ENCODE data around the gene IRX6.

The IRX6 gene

DNA sequence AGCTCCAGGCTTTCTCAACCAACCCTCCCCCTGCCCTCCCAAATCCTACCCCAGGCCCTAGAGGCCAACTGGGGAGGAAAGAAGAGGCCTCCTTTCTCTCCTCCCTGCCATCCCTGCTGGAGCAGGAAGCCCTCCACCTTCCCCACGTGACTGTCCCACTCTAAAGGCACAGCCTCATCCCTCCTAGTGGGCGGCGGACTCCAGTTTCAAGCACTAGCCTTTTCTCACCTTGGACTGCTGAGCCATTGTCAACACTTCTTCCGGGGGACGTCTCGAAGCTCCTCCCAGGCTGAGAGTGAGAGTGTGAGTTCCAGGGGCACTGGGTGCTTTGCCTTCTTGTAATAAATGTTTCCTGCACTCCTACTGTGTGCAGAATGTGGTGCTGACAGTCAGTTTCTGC lies 21.4 kb upstream of the IRX6 start:
- in situ Hi-C loops (cut with MboI; ENCODE audit: low pct_unique_long_range_greater_than_20kb, low sequenced_read_pairs), result no loop called here

DNA sequence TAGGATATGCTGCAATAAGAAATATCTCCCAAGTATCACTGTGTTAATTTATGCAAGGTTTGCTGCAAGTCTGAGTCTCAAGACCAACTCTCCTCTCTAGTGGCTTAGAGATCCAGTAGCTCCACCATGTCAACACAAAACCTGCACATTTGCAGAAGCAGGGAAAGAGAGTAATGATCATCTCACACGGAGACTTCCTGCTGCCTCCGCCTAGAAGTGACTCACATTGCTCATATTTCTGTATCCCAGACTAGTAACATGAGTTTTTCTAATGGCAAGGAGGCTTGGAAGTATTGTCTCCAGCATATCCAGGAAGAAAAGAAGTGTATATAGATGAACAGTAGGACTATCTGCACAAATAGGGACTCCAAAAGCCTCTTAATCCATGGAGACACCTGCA lies 15.0 kb upstream of the IRX6 start:
- in situ Hi-C loops (cut with MboI; ENCODE audit: low pct_unique_long_range_greater_than_20kb, low sequenced_read_pairs), result no loop called here
- no peak for DNase-seq

More for the DNA sequence above, 21.4 kb upstream of the IRX6 start:
- no peak for DNase-seq

DNA sequence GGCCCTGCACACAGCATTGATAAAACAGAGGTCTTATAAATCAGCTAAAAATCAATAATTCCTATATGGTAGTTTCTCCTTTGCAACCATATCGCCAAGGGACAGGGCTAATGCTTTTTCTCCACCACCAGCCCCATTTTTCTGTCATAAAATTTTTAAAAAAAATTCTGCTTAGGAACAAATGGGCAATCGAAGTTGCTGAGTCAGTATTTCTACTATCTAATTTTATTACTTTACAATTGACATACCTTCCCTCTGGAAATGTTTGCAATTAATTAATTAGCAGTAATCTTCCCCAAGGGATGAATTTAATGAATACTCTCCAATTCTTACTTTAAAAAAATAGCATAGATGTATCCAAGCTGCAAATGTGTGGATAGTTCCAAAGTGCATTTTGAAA lies 1.7 kb upstream of the IRX6 start:
- no peak for DNase-seq
- in situ Hi-C loops (cut with MboI; ENCODE audit: low pct_unique_long_range_greater_than_20kb, low sequenced_read_pairs), result no loop called here

DNA sequence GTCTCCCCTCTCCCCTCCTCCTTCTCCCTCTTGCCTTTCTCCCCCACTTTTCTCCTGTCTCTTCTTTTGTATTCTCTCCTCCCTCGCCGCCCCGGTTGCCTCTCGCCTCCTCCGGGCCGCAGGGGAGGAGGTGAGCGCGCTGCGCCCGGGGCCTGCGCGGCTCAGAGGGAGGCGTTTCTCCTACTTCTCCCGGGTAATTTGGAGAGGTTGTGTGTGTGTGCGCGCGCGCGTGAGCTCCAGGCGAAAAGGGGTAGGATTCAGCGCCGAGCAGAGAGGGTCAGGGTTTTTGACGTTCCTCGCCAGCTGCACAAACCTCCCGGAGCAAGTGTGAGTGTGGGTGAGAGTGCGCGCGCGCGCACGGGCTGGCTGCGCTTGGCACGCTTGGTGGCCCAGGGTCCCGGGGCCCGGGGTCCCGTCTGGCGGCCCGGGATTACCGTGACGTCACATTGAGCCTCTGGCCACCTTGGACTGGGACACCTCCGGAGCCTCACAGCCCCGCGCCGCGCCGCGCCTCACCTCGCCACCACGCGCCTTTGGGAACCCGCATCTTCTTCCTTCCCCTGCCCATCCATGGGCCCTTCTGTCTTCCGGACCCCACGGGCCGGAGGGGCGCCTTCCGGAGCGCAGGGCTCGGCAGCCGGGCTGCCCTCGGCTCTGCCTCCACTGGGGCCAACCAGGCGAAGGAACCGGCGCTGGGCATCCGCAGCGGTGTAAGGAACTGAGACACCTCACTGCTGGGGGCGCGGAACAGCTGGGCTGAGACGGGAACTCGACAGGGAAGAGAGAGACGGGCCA lies 479 bp downstream of the IRX6 start:
- in situ Hi-C loops (cut with MboI; ENCODE audit: low pct_unique_long_range_greater_than_20kb, low sequenced_read_pairs), result no loop called here
- DNase-seq, result no peak

DNA sequence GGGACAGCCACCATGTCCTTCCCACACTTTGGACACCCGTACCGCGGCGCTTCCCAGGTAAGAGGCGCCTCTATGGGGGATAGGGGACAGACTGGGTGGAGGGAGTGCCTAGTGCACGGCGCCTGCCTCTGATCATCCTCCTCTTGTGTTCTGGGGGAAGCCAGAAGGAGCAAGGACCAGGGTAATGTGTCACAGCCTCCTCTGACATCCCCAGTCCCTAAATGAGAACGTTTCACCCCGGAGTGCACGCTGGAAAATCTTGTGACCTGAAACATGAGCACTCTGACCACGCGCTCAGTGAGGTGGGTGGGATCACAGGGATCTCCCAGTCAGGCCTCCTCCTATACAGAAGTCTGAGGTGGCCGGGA lies 1.1 kb downstream of the IRX6 start:
- in situ Hi-C loops (cut with MboI; ENCODE audit: low pct_unique_long_range_greater_than_20kb, low sequenced_read_pairs), result no loop called here
- no peak for DNase-seq

DNA sequence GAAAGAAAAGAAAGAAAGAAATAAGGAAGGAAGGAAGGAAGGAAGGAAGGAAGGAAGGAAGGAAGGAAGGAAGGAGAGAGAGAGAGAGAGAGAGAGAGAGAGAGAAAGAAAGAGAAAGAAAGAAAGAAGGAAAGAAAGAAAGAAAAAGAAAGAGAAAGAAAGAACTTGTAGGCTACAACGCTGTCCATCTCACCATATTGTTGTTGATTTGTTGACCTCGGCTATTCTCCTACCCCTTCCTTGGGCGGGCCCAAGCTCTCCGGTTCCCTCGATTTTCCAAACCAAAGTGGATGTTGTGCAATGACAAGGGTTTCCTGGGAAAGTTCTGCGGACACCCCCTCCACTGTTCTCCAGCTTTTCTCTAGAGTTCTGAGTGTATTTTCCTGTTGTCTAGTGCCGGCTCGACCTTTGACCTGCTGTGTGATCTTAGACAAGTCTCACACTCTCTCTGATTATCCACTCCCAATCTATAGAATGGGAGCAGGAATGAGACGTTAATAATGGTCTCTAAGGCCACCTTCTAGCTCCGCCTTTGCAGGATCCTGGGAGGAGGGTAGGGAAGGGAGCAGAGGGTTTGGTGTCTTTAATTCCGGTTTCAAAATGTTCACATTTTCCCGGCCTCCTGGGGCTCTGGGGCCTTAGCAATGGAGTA lies 1.6 kb downstream of the IRX6 start:
- no peak for DNase-seq
- in situ Hi-C loops (cut with MboI; ENCODE audit: low pct_unique_long_range_greater_than_20kb, low sequenced_read_pairs), result no loop called here

DNA sequence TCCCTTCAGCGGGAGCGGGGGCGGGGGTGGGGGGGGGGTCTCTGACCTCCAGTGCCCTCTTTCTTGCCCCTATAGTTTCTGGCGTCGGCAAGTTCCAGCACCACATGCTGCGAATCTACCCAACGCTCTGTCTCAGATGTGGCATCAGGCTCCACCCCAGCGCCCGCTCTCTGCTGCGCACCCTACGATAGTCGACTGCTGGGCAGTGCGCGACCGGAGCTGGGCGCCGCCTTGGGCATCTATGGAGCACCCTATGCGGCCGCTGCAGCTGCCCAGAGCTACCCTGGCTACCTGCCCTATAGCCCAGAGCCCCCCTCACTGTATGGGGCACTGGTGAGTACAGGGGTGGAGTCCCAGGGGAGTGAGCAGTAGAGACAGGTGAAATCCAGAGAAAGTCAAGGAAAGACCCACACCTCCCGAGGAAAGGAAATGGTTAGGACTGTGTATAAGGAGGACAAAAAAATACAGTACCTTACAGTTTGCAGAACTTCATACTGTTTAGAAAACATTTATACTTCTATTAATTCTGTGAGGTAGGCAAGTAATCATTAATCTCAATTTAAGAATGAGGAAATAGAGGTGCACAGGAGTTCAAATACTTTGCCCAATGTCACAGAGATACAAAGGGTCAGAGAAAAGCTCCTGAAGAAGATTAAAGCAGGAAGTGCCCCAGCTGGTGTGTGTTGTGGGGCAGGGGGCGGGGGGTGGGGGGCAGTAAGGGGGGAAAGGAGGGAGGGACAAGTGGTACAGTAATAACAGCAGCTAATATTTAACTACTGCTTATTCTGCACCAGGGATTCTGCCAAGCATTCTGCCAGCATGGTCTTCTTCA lies 2.5 kb downstream of the IRX6 start:
- DNase-seq, result no peak
- in situ Hi-C loops (cut with MboI; ENCODE audit: low pct_unique_long_range_greater_than_20kb, low sequenced_read_pairs), result no loop called here

DNA sequence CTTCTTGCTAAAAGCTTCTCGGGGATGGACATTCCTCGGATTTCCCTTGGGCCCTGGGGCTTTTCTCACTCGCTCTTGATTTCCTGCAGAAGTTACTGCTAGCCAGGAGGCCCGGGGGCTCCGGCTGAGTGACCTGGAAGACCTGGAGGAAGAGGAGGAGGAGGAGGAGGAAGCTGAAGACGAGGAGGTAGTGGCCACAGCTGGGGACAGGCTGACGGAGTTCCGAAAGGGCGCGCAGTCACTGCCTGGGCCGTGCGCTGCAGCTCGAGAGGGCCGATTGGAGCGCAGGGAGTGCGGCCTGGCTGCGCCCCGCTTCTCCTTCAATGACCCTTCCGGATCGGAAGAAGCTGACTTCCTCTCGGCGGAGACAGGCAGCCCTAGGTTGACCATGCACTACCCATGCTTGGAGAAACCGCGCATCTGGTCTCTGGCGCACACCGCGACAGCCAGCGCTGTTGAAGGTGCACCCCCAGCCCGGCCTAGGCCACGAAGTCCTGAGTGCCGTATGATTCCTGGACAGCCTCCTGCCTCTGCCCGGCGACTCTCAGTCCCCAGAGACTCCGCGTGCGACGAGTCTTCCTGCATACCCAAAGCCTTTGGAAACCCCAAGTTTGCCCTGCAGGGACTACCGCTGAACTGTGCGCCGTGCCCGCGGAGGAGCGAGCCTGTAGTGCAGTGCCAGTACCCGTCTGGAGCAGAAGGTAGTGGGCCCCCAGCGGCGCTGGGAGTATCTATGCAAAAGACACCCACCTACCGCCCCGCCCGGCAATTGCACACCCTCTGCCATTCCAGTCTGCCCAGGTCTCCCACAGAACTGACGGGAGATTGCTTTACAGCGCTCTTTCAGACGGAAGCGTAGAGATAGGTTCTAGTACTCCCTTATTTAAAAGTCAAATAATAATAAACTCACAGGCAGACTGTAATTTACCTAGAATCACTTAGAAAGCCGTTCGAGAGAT lies 4.9 kb downstream of the IRX6 start:
- in situ Hi-C loops (cut with MboI; ENCODE audit: low pct_unique_long_range_greater_than_20kb, low sequenced_read_pairs), result no loop called here
- no peak for DNase-seq

DNA sequence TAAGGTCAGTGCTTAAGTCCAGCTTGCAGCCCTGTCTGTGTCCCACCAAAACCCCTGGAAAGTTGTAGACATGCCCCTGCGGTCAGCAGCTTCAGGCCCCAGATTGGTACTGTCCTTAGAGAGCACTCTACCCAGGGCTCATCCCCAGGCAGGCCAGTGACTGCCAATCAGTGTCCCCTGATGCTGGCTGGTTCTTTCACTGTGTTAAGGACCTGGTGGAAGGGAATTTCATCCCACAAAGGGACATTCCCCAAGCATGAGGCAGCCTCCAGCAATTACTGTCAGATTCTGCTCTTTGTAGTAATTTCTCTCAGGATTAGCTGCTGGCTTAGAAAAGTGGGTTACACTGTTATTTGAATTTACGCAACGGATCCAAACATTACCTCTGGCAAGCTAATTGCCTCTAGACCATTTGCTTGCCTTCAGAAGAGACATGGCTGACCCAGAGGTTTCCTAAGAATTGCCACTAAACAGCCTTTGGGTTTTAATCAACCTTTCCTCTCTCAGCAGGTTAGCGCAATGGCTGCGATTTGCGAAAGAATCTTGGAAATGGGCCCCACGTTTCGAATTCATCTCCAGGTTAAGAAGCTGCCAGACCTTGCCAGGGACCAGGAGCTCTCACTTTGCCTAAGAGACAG lies 5.9 kb downstream of the IRX6 start:
- in situ Hi-C loops (cut with MboI; ENCODE audit: low pct_unique_long_range_greater_than_20kb, low sequenced_read_pairs), result no loop called here
- DNase-seq, result no peak

DNA sequence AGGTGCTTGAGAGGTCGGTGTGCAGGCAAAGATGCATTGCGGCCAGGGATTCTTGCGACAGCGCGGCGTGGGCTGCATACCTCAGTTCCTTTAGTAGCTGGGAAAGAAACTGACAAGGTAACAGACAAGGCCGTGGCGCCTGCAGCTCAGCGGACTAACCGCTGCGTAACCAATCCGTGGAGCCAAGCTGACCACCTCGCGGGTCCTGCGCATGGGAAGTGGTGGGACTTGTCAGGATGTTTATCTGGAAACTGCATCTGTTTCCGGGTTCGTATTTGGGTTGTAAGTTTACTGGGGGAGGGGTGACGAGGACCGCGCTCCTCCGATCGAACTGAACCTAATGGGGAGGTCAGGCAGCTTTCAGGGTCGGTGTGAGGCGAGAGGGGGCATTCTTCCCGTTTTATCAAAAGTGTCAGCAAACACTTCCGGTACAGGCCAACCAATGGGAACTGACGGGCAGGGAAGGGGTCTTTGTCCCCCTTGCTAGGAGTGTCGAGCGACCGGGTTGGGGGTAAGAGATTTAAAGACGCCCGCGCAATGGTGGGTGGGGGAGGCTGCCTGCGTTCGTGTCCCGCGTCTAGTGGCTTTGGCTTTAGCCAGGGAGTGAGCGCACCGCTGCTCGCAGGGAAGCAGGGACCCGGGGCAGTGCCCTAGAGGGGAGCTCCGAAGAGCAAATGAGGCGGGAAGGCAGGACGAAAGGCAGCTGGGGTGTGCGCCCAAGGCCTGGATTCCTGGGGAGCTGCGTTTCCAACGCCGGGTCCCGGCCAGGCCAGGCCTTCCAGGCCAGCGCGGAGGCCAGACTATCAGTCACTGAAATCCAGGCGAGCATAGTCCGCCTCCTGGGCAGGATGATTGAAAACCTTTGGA lies 7.0 kb downstream of the IRX6 start:
- no peak for DNase-seq
- in situ Hi-C loops (cut with MboI; ENCODE audit: low pct_unique_long_range_greater_than_20kb, low sequenced_read_pairs), result no loop called here

DNA sequence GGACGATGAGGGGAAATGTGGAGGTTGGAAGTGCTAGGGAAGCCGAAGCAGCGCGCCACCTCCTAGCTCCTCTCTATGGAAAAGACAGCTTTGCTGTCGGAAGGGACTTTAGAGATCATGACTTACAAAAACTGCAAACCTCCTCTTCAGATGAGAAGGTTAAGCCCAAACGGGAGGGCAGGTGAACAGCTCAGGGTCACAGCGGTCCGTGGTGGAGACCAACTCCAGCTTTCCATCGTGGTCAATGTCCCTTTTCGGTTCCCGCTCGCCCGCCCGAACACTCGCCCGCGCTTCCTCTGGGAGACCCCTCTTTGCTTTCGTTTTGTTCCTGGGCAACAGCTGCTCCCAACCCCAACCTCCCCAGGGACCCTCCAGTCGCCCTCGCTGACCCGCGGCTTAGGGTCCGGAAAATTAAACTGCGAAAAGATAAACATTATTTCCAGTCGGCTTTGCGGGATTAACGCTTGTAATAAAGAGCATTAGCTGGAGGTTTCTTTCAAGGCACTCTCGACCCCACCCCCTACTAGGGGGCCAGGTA lies 7.7 kb downstream of the IRX6 start:
- in situ Hi-C loops (cut with MboI; ENCODE audit: low pct_unique_long_range_greater_than_20kb, low sequenced_read_pairs), result no loop called here
- DNase-seq, result no peak

DNA sequence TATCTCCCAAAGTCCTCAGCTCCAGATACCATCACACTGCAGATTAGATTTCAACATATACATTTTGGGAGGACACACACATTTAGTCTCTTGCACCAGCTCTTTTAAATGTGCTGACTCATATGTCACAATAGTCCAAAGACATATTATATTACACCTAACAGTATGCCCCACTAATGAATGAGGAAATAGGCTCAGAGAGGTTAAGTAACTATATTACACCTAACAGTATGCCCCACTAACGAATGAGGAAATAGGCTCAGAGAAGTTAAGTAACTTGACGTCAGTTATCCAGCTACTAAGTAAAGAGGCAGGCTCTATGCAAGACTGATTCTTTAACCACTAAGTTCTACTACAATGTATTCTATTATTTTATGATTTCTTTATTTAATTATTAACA lies 9.7 kb downstream of the IRX6 start:
- DNase-seq, result no peak
- in situ Hi-C loops (cut with MboI; ENCODE audit: low pct_unique_long_range_greater_than_20kb, low sequenced_read_pairs), result no loop called here

DNA sequence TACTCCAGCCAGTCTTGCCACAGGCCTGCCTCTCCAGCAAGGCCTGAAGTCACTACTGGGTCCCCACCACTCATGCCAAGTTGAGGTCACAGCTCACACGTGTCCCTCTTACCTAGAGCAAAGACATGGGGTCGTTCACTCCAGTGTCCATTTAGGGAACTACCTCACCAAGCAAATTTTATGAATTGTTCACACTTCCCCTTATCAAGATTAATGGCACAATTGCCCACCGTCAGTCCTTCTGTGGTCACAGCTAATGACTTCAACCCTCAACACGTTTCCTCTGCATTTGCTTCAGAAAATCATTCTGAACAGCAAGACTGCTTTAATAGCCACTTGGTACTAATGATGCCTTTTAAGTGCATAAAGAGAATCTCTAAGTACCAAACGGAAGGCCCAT lies 14.6 kb downstream of the IRX6 start:
- in situ Hi-C loops (cut with MboI; ENCODE audit: low pct_unique_long_range_greater_than_20kb, low sequenced_read_pairs), result no loop called here

DNA sequence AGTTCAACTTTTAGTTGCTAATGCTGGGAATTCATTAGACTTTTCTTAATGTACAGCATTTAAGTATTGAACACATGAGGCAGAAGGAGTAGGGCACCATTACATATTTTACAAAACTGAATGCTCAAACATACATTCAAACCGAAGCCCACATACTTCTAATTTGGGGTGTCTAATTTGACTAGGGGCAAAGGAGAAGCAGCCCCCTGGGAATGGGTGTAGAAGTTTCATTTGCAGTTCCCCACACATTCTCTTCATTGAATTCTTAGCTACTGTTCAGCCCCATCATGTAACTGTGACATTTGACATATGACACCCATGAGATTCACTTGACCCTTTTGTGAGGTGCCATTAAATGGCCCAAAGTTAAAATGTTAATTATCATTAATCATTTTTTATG lies 16.4 kb downstream of the IRX6 start:
- in situ Hi-C loops (cut with MboI; ENCODE audit: low pct_unique_long_range_greater_than_20kb, low sequenced_read_pairs), result no loop called here
- DNase-seq, result no peak

More for the DNA sequence above, 14.6 kb downstream of the IRX6 start:
- DNase-seq, result no peak

DNA sequence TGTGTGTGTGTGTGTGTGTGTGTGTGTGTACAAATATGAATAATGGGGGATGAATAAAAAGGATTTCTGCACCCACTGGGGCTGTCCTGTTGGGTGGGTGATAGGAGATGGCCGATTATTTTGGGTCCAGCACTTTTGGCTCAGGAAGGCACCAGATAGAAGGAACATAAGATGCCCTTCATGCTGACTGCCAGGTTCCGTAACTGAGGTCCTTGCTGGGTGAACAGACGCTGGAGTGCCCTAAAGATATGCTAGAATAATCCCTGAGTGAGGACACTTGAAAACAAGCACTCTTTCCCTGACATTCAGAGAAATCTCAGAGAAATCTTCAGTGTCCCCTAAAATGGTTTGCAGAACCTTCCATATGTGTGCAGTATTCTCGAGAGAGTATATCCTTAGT lies 17.7 kb downstream of the IRX6 start:
- DNase-seq, result no peak
- in situ Hi-C loops (cut with MboI; ENCODE audit: low pct_unique_long_range_greater_than_20kb, low sequenced_read_pairs), result no loop called here

DNA sequence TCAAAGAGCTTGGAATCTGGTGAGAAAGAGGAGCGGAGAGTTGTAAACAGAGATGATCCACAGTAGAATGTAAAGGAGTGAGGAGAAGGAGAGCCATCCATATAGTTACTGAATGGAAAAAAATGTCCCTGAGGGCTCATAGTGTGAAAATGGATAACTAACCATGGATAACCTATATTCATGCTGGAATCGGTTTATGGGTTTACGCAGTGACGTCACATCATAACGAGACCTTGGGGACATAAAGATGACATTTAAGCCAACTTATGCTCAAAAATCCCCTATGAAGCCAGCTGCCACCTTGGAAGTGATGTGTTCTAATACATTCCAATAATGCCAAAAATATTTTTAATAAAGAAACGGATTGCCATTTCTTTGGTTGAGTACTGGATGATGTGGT lies 22.5 kb downstream of the IRX6 start:
- in situ Hi-C loops (cut with MboI; ENCODE audit: low pct_unique_long_range_greater_than_20kb, low sequenced_read_pairs), result no loop called here
- no peak for DNase-seq

DNA sequence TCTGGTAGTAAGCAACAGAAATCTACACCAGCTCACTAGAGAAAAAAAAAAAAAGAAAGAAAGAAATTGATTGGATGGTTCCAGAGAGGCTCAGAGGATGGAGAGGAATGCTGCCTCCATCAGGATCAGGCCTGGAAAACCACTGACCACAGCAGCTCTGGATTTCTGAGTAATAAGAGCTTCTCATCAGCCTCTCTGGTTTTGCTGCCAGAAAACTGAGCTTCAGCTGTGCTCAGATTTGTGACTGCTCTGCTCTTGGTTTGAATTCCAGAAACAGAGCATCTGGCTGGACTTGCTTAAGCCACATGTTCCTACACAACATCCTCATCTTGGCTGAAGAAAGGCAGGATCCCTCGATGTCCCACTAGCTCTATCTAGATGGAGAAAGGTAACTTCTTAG lies 25.9 kb downstream of the IRX6 start:
- no peak for DNase-seq
- in situ Hi-C loops (cut with MboI; ENCODE audit: low pct_unique_long_range_greater_than_20kb, low sequenced_read_pairs), result no loop called here

DNA sequence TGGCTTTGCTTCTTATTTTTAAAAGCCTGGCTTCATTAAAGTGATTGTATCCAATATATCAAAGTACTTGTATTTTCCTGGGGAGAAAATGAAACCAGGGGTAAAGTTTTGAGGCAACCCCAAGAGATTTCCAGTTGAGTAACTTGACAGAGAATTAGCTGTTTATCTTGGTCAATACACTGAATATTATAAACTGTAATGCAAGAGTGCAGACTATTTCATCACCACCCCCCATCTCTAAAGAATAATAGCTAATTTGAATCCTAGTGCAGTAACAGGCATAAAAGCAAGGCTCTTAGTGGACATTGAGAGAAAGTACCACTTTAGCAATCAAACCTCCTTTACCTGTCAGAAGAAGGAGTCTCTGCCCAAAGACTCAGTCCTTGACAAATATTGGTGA lies 27.0 kb downstream of the IRX6 start:
- DNase-seq, result no peak
- in situ Hi-C loops (cut with MboI; ENCODE audit: low pct_unique_long_range_greater_than_20kb, low sequenced_read_pairs), result no loop called here

Data from KBM-7 (cell line).